Stimulated activated CD8-positive, alpha-beta memory T cell treated with anti-CD3 and anti-CD28 coated beads, Interleukin-12 subunit alpha, Interleukin-12 subunit beta, amount 100 ng/mL, for 24 hours (primary cell): ENCODE results near the gene TPO.
A peak's percentile ranks its signal among the peaks of the same experiment; 100 is the strongest.

ENCODE experiments used
- DNase-seq: peaks from one replicate; pipeline ENCODE4 v3.0.0-alpha.2; 2020; ENCODE audit errors: extremely low read depth

Gene TPO

DNA sequence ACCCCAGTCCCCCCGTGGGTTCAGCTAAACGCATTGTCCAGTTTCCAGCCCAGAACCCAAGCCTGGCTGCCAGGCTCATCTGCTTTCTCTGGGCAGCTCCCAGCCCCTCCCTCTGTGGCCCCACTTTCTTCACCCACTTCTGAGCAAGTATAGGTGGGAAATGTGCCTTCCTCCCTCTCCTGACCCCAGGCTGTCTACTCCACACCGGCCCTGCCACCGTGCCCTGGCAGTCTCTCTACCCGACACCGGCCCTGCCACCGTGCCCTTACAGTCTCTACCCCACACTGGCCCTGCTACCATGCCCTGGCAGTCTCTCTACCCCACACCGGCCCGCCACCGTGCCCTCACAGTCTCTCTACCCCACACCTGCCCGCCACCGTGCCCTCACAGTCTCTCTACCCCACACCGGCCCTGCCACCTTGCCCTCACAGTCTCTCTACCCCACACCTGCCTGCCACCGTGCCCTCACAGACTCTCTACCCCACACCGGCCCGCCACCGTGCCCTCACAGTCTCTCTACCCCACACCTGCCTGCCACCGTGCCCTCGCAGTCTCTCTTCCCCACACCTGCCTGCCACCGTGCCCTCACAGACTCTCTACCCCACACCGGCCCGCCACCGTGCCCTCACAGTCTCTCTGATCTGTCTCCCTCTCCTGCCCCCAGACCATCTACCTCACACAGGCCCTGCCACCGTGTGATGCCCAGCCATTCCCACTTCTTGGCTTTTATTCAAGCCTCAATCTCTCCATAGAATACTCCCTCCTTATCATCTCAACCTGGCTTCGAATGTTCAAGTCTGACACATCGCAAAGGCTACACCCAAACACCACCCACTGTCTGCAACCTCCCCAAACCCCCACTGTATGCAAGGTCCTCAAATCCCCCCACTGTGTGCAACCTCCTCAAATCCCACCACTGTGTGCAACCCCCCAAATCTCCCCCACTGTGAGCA, 108.9 kb downstream of the TPO start:
- DNase-seq = no peak

DNA sequence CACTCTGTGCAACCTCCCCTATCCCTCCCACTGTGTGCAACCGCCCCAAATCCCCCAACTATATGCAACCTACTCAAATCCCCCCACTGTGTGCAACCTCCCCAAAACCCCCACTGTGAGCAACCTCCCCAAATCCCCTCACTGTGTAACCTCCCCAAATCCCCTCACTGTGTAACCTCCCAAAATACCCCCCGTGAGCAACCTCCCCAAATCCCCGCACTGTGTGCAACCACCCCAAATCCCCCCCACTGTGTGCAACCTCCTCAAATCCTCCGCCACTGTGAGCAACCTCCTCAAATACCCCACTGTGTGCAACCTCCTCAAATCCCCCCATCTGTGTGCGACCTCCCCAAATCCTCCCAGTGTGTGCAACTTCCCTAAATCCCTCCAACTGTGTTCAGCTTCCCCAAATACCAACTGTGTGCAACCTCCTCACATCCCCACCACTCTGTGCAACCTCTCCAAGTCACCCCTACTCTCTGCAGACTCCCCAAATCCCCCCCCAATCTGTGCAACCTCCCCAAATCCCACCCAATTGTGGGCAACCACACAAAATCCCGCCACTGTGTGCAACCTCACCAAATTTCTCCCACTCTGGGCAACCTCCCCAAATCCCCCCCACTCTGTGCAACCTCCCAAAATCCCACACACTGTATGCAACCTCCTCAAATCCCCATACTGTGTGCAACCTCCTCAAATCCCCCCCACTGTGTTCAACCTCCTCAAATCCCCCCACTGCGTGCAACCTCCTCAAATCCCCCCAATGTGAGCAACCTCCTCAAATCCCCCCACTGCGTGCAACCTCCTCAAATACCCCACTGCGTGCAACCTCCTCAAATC, 114.1 kb downstream of the TPO start:
- no peak for DNase-seq

DNA sequence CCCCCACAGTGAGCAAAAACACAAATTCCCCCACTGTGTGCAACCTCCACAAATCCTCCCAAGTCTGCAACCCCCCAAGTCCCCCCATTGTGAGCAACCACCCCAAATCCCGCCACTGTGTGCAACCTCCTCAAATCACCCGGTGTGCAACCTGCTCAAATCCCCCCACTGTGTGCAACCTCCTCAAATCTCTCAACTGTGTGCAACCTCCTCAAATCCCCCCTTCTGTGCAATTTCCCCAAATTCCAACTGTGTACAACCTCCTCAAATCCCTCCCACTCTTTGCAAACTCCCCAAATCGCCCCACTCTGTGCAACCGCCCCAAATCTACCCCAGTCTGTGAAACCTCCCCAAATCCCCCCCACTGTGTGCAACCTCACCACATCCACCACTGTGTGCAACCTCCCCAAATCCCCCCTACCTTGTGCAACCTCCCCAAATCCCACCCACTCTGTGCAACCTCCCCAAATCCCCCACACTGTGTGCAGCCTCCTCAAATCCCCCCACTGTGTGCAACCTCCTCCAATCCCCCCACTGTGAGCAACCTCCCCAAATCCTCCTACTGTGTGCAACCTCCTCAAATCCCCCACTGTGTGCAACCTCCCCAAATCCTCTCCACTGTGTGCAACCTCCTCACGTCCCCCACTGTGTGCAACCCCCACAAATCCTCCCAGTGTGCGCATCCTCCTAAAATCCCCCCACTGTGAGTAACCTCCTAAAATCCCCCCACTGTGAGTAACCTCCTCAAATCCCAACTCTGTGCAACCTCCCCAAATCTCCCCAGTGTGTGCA, 115.2 kb downstream of the TPO start:
- no peak for DNase-seq

DNA sequence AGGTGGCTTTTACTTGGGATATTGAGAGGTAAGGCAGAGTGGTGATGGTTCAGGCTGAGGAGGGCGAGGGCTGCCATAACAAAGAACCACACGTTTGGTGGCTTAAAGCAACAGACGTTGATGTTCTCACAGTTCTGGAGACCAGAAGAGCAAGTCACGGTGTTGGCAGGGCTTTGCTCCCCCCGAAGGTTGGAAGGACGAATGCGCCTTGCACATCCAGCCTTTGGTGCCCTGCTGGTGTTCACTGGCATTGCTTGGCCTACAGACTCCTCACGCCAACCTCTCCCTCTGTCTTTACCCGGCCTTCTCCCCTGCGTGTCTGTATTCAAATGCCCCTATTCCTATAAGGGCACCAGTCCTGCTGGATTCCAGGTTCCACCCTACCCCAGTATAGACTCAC, 125.4 kb downstream of the TPO start:
- DNase-seq = no peak

DNA sequence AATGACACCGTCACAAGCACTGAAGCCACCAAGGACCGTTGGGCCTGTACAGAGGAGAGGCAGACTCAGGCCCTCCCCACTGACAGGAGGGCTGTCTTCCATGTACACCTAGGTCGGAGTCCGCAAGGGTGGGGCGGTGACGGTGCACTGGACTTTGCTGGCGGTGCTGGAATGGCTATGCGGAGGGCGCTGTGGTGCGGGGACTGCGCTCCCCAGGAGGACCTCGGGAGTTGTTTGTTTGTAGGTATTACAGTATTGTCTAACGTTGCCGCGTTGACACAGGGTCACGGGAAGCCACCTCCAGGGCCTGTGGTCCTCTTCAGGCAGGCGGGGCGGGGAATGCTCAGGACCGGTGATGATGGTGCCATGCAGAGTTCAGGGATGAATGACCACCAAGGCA, 126.2 kb downstream of the TPO start:
- no peak for DNase-seq

DNA sequence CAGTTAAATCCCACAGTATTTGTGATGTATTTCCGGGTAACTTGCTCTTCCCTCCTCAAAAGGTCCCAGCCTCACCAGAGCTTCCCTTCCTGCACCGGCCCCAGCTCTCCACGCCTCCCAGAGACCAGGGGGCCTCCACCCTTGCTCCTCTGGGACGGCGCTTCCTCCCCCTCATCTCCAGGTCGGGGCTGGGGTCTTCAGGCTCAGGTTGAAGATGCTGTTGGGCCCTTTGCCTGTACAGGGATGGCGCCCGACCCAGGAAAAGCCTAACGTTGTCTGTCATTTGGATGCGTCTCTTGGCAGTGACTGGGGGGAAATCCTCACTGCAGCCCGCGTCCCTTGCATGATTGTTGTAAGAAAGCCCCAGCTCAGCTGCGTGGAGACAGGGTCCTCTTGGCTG, 126.7 kb downstream of the TPO start:
- DNase-seq = no peak

DNA sequence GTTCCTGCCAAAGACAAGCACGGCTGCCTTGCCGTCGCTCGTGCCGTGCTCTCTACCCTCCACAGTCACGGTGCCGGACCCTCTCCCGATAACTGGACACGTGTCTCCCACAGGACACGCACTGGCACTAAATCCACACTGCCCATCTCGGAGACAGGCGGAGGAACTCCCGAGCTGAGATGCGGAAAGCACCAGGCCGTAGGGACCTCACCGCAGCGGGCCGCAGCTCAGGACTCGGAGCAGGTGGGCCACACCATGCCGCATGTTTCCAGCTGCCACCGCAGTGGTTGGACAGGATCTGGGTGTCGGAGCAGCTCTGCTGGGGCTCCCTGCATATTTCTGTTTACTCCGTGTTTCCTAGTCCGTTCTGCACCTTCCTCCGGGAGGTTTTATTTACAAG, 127.2 kb downstream of the TPO start:
- DNase-seq = no peak

DNA sequence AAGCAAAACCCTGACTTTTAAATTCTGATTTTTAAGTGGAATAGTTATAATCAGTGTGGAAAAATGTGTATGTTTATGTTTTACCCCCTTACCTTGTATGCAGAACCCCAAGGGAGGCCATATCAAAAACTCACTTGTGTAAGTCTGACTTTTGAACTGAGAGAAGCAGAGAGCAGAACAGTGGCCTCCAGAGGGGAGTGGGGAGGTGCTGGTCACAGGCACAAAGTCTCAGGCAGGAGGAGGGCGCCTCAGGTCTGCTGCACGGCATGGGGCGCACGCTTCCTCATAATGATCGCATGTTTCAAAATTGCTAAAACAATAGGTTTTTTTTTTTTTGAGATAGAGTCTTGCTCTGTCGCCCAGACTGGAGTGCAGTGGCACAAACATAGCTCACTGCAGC, 127.8 kb downstream of the TPO start:
- DNase-seq = no peak

DNA sequence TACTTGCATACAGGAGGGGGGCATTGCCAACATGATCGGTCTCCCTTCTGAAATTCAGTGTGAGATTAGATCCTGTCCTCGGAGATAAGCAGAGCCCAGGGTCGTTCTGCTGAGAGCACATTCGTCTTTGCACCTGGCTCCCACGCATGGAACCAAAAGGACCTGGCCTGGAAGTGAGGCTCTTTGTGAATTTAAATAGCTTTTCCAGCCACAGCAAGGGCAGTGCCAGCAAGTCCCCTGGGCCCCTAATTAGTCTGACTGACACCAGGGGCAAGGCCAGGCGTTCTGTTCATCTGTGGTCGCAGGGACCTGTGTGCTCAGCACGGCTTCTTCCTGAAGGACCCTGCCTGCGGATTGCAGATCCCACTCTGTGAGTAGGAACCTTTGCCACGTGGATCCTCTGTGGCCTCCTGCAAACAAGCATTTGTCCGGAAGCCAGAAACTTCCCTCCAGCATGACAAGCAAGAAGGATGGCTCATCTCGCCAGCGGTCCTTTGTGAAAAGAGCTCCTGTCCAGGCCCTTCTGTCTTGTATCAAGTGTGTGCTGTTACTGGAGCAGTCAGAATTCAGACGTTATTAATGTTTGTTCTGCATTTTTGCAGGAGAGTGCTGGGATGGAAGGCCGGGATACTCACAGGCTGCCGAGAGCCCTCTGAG, 128.7 kb downstream of the TPO start:
- no peak for DNase-seq

DNA sequence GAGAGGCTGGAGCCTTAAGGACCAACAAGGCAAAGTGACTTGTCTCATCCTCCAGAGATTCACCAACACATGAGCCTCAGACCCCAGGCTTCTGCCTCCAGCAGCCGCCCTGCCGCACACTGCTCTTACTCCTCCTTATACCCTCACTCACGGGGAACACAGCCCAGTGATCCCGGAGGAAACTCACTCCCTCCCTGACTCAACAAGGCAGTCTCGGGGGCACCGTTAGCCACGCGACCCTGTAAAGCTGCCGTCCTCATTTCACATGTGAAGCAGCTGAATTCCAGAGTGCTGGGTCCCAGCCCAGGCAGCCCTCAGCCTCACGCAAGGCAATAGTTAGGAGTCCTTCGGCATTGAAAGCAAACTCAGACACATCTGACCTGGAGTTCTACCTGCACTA, 129.7 kb downstream of the TPO start:
- no peak for DNase-seq

DNA sequence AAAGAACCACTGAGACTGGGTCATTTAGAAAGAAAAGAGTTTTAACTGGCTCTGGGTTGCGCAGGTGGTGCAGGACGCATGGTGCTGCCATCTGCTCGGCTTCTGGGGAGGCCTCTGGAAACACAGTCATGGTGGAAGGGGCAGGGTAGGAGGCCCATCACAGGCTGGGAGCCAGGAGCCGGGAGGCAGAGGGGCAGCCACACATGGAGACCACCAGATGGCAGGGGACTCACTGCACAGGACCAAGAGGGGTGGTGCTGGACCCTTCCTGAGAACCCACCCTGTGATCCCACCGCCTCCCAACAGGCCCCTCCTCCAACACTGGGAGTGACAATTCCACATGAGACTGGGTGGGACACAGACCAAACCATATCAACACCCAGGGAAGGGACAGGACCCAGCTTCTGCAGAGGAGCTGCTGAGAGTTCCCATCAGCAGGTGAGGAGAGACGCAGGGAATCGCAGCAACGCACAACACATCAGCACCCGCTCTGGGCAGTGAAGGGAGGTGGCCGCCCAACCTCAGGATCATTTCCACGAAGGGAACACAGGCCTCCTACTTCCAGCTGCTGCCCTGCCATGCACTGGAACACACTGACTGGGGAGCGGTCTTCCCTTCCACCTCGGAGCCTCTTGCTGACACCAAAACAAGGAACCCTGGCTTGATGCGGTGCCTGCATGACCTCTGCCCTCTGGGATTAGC, 130.7 kb downstream of the TPO start:
- DNase-seq = no peak

DNA sequence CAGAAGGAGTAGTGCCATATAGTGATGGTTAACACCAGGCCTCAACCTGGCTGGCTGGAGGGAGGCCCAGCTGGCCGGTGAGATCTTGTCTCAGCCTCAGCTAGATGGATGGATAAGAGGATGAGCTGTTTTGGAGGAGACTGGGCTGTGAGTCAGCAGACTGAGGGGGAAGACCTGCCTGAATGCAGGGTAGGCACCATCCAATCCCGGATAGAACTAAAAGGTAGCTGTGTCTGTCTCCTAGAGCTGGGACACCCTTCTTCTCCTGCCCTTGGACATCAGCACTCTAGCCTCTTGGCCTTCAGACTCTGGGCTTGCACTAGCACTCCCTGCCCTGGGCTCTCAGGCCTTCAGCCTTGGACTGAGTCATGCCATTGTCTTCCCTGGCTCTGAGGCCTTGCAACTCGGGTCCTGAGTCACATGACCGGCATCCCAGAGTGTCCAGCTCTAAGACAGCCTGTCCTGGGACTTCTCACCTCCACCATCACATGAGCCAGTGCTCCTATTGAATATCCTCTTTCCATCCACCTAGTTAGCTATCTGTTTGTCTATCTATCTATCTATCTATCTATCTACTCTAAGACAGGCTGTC, 131.3 kb downstream of the TPO start:
- no peak for DNase-seq

DNA sequence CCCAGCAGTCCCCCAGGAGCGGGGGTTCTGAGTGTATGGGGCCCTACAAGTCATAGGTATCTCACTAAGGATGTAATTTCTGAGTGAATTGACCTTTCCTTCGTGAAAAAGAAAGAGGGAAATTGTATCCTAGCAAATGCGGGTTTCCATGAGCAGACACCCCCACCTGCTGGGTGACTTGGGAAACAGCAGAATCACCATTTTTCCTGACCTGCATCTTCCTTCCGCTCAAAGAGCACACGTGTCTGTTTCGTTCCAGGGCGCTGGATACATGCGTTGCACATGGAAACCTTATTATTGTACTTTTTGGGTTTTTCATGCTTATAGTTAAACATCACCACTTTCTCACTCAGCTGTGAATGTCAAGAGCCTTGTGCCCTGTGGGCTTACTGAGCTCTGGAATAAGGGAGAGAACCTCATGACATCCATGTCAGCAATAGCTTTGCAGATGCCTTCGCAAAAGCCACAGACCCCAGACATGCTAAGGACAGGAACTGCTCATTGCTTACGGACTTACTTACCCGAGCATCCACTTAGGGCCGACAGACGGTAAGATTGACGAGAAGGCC, 132.8 kb downstream of the TPO start:
- no peak for DNase-seq

DNA sequence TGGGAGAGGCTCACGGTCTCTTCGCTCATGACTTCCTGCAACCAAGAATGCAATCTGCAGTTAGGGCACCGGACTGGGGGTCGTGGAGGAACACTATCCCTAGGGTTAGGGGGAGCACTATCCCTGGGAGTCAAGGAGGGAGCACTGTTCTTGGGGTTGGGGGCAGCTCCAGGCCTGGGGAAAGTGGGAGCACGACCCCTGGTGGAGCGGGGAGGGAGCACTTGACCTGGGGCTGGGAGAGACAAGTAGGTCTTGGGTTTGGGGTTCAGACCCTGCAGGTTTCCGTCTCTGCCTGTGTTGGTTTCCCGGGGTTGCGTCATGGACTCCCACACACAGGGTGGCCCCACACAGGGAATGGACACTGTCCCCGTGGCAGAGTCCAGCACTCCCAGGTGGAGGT, 133.6 kb downstream of the TPO start:
- no peak for DNase-seq

DNA sequence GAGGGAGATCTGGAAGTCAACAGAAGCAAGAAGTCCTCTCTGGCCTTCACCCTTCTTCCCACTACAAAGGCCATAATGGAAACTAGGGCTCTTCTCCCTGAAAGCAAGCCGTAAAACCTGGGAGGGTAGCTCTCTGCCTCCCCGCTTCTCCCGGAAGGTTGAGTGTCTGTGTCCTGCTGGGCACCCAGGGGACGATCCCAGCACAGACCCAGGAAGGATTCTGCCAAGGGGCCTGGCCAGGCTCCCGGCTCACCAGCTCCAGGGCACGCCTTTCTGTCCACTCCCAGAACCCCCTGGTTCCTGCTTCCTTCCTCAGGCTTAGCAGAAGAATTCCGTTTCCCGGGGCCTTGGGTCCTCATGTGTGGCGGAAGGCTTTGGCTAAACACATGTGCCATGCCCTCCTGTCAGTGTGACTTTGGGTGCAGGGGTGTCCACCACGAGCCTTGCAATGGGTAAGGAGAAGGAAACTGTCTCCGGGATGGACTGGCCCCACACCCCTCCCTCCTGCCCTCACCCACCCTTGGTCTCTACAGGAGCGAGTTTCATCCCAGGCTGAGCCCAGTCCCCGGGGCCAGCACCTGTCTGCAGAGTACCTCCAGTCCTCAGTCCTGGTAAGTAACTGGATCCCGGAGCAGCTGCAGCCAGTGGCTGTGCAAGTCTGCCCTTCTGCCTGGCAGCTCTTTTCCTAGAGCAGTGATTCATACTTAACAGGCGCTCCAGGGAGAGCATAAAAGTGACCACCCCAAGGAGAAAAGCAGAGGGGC, 135.8 kb downstream of the TPO start:
- no peak for DNase-seq

DNA sequence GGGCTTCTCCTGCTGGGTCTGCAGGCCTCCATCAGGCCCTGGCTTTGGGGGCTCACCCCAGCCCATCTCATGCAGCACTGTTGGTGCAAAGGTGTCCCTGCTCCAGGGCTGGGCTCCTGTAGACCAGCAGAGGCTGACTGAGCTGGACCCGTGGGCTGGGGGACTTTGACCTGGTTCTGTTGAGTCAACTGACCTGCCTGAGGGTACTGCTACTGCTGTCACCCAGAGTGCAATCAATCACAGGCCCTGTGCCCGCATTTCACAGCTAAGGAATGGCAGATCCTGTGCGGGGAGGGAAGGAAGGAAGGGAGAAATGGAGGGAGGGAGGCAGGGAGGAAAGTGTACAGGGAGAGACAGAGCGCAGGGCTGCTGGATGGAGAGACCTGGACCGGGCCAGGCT, 136.8 kb downstream of the TPO start:
- DNase-seq = no peak

DNA sequence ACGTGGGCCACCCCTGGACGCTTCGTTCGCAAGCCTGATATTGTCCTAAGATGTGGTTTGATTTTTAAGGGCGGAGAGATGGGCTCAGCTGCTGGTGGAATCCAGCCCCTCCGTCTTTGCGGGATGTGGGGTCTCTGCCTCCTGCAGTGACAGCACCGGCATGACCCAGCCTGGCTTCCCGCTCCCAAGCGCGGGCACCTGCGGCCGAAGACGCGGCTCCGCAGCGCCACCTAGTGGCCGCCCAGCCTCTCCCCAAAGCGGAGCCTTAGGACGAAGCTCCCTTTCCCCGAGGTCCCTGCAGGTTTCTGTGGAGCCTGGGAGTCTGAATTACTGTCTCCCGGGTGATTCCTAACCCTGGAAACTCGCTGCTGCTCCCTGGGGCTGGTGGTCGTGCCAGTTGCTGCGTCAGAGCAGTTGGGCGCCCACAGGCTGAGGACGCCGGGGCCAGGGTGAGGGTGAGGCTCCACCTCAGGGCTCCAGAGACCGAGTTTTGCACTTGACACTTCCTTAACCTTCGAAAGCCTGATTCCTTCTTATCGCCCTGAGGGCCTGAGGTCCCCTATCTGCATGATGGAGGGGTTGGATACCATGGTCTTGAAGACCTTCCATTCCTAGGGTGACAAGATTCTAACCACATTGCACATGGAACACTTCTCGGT, 137.5 kb downstream of the TPO start:
- peak; percentile 26 for DNase-seq

DNA sequence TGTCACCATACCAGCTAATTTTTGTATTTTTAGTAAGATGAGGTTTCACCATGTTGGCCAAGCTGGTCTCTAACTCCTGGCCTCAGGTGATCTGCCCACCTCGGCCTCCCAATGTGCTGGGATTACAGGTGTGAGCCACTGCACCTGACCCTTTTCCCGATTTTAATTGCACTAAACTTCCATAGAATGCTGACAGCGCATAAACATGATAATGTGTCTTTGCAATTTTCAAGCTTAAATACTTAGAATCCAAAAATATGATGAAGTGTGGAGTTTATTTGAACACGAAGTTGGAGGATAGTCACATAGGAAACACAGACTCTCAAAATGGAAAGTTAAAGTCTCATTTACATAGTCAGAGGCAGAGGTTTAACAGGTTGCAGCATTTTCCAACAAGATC, 138.6 kb downstream of the TPO start:
- no peak for DNase-seq

DNA sequence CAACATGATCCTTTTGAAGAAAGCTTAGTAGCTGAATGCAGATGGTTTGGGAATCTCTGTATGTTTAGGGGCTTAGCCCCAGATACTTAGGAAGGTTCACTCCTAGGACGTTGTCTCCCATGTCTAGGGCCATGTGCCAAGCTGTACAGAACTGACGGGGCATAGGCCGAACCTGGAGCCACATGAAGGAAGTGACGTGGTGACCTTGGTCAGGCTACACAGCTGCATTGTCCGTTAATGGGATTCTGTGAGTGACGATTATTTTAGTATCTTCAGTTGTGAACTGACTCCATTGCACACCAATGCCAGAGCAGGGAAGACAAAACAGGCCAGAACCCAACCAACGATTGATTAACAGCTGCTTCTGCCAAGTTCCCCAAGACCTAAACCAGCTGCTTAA, 139.3 kb downstream of the TPO start:
- no peak for DNase-seq
